ENCODE results near the gene PUS7L. TPM values are rescaled to one million over a fixed set of nuclear protein-coding genes. Genes with fewer than 3 reads are reported as not detected.

PUS7L gene
- total and polyA plus RNA-seq, 2 of the 13 experiments (the other 11 are each of a cell fraction or from before 2014, with no cell fraction given), result 6.5 to 37.6 TPM

DNA sequence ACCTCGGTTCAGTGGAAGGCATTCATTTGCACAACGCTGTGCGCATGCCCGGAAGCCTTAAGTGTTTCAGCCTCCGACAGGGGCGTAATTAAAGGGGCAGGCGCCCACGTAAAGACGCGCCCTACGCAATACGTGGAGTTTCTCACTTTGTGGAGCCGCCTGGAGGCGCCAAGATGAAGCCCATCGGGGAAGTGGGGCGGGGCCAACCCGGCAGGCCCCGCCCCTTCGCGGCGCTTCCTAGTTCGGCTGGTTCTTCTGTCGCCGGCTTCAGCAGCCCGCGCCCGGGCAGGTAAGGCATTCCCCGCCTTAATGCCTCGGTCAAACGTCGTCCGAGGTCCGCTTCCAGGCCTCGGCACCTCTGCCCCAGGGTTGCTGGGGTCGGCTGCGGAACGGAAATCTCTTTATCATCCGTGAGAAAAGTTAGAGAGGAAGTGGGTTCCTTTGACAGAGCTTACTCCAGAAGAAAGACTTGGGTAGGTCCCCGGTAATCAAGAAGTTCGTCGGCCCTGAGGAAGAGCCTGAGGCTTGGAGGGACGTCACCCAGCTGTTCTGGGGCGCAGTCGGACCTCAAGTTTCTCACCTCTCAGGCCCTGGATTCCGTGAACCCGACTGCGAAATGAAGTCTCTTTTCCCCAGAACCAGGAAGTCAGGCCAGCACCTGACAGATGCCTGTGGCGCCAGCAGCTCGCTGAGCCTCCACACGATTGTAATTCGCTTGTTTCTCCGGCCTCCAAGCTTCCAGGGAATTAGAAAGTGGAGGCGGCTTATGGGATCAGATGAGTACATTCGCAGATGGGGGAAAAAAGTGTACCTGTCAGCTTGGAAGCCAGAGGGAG is at the start of gene PUS7L, which contains the start of gene IRAK4 (continued):
- TF ChIP-seq, protein P1, sequence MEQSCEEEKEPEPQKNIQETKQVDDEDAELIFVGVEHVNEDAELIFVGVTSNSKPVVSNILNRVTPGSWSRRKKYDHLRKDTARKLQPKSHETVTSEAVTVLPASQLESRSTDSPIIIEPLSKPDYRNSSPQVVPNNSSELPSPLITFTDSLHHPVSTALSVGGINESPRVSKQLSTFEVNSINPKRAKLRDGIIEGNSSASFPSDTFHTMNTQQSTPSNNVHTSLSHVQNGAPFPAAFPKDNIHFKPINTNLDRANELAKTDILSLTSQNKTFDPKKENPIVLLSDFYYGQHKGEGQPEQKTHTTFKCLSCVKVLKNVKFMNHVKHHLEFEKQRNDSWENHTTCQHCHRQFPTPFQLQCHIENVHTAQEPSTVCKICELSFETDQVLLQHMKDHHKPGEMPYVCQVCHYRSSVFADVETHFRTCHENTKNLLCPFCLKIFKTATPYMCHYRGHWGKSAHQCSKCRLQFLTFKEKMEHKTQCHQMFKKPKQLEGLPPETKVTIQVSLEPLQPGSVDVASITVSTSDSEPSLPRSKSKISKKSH (CRISPR knock-in tag; IDR thresholded peaks at IDR 0.05; ENCODE audit: borderline replicate concordance), result peak; percentile 44; the same call in 1 of the 2 replicates
- TF ChIP-seq ZNF562 (CRISPR knock-in tag; IDR thresholded peaks at IDR 0.05; ENCODE audit: borderline replicate concordance) (no peak), FOXA1 (IDR thresholded peaks at IDR 0.05) (no peak), FOXA1 (CRISPR knock-in tag; IDR thresholded peaks at IDR 0.05) (no peak), CEBPG (CRISPR knock-in tag; IDR thresholded peaks at IDR 0.05) (peak; percentile 80), ZNF446 (CRISPR knock-in tag; IDR thresholded peaks at IDR 0.05) (no peak), ZNF556 (CRISPR knock-in tag; IDR thresholded peaks at IDR 0.05; ENCODE audit: borderline replicate concordance) (no peak), ZIK1 (CRISPR knock-in tag; IDR thresholded peaks at IDR 0.05; ENCODE audit: borderline replicate concordance, low read depth) (no peak), CBFB (CRISPR knock-in tag; IDR thresholded peaks at IDR 0.05) (no peak), ISX (CRISPR knock-in tag; conservative IDR thresholded peaks at IDR 0.05) (no peak), ARNT2 (CRISPR knock-in tag; IDR thresholded peaks at IDR 0.05; ENCODE audit: low read depth) (peak; percentile 16), SALL2 (CRISPR knock-in tag; IDR thresholded peaks at IDR 0.05) (peak; percentile 32; the same call in 1 of the 2 replicates), RFX1 (IDR thresholded peaks at IDR 0.05) (no peak), ZNF138 (CRISPR knock-in tag; IDR thresholded peaks at IDR 0.05; ENCODE audit: low read depth) (no peak), JUNB (CRISPR knock-in tag; IDR thresholded peaks at IDR 0.05; ENCODE audit: borderline replicate concordance) (no peak), CCAR2 (optimal IDR thresholded peaks at IDR 0.05; ENCODE audit: low read depth, low read length) (no peak)
- TF ChIP-seq, protein P2, sequence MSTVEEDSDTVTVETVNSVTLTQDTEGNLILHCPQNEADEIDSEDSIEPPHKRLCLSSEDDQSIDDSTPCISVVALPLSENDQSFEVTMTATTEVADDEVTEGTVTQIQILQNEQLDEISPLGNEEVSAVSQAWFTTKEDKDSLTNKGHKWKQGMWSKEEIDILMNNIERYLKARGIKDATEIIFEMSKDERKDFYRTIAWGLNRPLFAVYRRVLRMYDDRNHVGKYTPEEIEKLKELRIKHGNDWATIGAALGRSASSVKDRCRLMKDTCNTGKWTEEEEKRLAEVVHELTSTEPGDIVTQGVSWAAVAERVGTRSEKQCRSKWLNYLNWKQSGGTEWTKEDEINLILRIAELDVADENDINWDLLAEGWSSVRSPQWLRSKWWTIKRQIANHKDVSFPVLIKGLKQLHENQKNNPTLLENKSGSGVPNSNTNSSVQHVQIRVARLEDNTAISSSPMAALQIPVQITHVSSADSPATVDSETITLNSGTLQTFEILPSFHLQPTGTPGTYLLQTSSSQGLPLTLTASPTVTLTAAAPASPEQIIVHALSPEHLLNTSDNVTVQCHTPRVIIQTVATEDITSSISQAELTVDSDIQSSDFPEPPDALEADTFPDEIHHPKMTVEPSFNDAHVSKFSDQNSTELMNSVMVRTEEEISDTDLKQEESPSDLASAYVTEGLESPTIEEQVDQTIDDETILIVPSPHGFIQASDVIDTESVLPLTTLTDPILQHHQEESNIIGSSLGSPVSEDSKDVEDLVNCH (CRISPR knock-in tag; IDR thresholded peaks at IDR 0.05), result no peak
- TF ChIP-seq, protein P3, sequence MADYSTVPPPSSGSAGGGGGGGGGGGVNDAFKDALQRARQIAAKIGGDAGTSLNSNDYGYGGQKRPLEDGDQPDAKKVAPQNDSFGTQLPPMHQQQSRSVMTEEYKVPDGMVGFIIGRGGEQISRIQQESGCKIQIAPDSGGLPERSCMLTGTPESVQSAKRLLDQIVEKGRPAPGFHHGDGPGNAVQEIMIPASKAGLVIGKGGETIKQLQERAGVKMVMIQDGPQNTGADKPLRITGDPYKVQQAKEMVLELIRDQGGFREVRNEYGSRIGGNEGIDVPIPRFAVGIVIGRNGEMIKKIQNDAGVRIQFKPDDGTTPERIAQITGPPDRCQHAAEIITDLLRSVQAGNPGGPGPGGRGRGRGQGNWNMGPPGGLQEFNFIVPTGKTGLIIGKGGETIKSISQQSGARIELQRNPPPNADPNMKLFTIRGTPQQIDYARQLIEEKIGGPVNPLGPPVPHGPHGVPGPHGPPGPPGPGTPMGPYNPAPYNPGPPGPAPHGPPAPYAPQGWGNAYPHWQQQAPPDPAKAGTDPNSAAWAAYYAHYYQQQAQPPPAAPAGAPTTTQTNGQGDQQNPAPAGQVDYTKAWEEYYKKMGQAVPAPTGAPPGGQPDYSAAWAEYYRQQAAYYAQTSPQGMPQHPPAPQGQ (CRISPR knock-in tag; IDR thresholded peaks at IDR 0.05; ENCODE audit: borderline replicate concordance), result no peak
- TF ChIP-seq, protein P4, sequence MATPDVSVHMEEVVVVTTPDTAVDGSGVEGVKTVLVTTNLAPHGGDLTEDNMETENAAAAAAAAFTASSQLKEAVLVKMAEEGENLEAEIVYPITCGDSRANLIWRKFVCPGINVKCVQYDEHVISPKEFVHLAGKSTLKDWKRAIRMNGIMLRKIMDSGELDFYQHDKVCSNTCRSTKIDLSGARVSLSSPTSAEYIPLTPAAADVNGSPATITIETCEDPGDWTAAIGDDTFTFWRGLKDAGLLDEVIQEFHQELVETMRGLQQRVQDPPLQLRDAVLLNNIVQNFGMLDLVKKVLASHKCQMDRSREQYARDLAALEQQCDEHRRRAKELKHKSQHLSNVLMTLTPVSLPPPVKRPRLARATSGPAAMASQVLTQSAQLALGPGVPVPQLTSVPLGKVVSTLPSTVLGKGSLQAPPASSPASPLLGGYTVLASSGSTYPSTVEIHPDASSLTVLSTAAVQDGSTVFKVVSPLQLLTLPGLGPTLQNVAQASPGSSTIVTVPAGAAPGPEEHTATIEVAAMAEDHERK (CRISPR knock-in tag; IDR thresholded peaks at IDR 0.05; ENCODE audit: low read depth), result peak; percentile 94
- TF ChIP-seq, protein P5, sequence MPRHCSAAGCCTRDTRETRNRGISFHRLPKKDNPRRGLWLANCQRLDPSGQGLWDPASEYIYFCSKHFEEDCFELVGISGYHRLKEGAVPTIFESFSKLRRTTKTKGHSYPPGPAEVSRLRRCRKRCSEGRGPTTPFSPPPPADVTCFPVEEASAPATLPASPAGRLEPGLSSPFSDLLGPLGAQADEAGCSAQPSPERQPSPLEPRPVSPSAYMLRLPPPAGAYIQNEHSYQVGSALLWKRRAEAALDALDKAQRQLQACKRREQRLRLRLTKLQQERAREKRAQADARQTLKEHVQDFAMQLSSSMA (CRISPR knock-in tag; IDR thresholded peaks at IDR 0.05), result no peak
- TF ChIP-seq, protein P6, sequence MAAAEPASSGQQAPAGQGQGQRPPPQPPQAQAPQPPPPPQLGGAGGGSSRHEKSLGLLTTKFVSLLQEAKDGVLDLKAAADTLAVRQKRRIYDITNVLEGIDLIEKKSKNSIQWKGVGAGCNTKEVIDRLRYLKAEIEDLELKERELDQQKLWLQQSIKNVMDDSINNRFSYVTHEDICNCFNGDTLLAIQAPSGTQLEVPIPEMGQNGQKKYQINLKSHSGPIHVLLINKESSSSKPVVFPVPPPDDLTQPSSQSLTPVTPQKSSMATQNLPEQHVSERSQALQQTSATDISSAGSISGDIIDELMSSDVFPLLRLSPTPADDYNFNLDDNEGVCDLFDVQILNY (CRISPR knock-in tag; conservative IDR thresholded peaks at IDR 0.05), result no peak

Data from HepG2 (cell line).